Mesenchymal stem cell (in vitro differentiated cells and primary cell): ENCODE results near the gene AOAH.
"Not testable (repeated sequence)": the region's sequence is repeated elsewhere in the genome, so short reads cannot be mapped to it uniquely, and the experiment has no call there.

Experiments
- DNase-seq: peaks from one replicate; pipeline ENCODE4 v3.0.0-alpha.2; 2013
- H2AFZ ChIP-seq: one replicate; pipeline ENCODE4 v1.6.1; 2013; ENCODE audit warnings: low read depth, mild to moderate bottlenecking, control low read depth, inconsistent platforms, low read length, moderate library complexity
- H2AK5ac ChIP-seq: 2 replicates; pipeline ENCODE4 v1.6.1; 2013; ENCODE audit warnings: low read length, moderate library complexity, mild to moderate bottlenecking, inconsistent platforms; ENCODE audit not compliant: severe bottlenecking
- H2BK120ac ChIP-seq: one replicate; pipeline ENCODE4 v1.6.1; 2013; ENCODE audit warnings: low read depth, mild to moderate bottlenecking, inconsistent platforms, low read length, moderate library complexity
- H2BK12ac ChIP-seq, 2 experiments: one replicate each; pipeline ENCODE4 v1.6.1; 2013; ENCODE audit warnings: inconsistent platforms in 2 of 2, low read length in 2 of 2, mild to moderate bottlenecking in 2 of 2, moderate library complexity in 2 of 2, control low read depth in 1 of 2
- H2BK15ac ChIP-seq: one replicate; pipeline ENCODE4 v1.6.1; 2013; ENCODE audit warnings: mild to moderate bottlenecking, low read depth, inconsistent platforms; ENCODE audit not compliant: poor library complexity, severe bottlenecking
- H2BK5ac ChIP-seq: 2 replicates; pipeline ENCODE4 v1.6.1; 2013; ENCODE audit warnings: low read depth, mild to moderate bottlenecking, low read length, control low read depth, inconsistent platforms; ENCODE audit not compliant: poor library complexity, severe bottlenecking
- H3K14ac ChIP-seq, 2 experiments: one replicate each; pipeline ENCODE4 v1.6.1; 2013; ENCODE audit warnings: inconsistent platforms in 2 of 2, low read length in 2 of 2, control low read depth in 1 of 2, mild to moderate bottlenecking in 1 of 2, moderate library complexity in 1 of 2
- H3K18ac ChIP-seq, 2 experiments: one replicate each; pipeline ENCODE4 v1.6.1; 2013; ENCODE audit warnings: inconsistent platforms in 2 of 2, low read length in 2 of 2, control low read depth in 1 of 2, low read depth in 1 of 2, mild to moderate bottlenecking in 1 of 2
- H3K23ac ChIP-seq, 2 experiments: one replicate each; pipeline ENCODE4 v1.6.1; 2013; ENCODE audit warnings: inconsistent platforms in 2 of 2, low read length in 2 of 2, mild to moderate bottlenecking in 2 of 2, moderate library complexity in 2 of 2, control low read depth in 1 of 2
- H3K27ac ChIP-seq: 2 replicates; pipeline ENCODE4 v1.5.1; 2013; ENCODE audit warnings: mild to moderate bottlenecking, moderate library complexity, low read length, control low read depth, inconsistent platforms; ENCODE audit not compliant: poor library complexity, severe bottlenecking
- H3K27me3 ChIP-seq, 2 experiments: 2 replicates each; pipeline versions ENCODE4 v1.6.1 to v1.7.0; 2013; ENCODE audit warnings: low read length in 2 of 2, mild to moderate bottlenecking in 2 of 2, moderate library complexity in 2 of 2, control low read depth in 1 of 2, inconsistent platforms in 1 of 2; ENCODE audit not compliant: control insufficient read depth in 1 of 2, insufficient read depth in 1 of 2
- H3K36me3 ChIP-seq, 2 experiments: 2 replicates each; pipeline versions ENCODE4 v1.6.1 to v1.7.0; 2013; ENCODE audit warnings: low read length in 2 of 2, control low read depth in 1 of 2, inconsistent platforms in 1 of 2, low read depth in 1 of 2, mild to moderate bottlenecking in 1 of 2; ENCODE audit not compliant: insufficient read depth in 2 of 2, control insufficient read depth in 1 of 2
- H3K4ac ChIP-seq, 2 experiments: one replicate each; pipeline ENCODE4 v1.6.1; 2013; ENCODE audit warnings: inconsistent platforms in 2 of 2, low read length in 2 of 2, mild to moderate bottlenecking in 2 of 2, moderate library complexity in 2 of 2, control low read depth in 1 of 2, low read depth in 1 of 2
- H3K4me1 ChIP-seq: 2 replicates; pipeline ENCODE4 v1.6.1; 2013; ENCODE audit warnings: low read depth, low read length, control low read depth; ENCODE audit not compliant: control insufficient read depth, insufficient read depth
- H3K4me2 ChIP-seq: 2 replicates; pipeline ENCODE4 v1.6.1; 2013; ENCODE audit warnings: low read length, mild to moderate bottlenecking, inconsistent platforms; ENCODE audit not compliant: poor library complexity, severe bottlenecking
- H3K4me3 ChIP-seq, 2 experiments: 2 replicates each; pipeline versions ENCODE4 v1.5.1 to v1.7.0; 2013; ENCODE audit warnings: low read length in 2 of 2, mild to moderate bottlenecking in 2 of 2, control low read depth in 1 of 2, low read depth in 1 of 2; ENCODE audit not compliant: insufficient read depth in 1 of 2
- H3K79me1 ChIP-seq: replicated peaks from 2 replicates; pipeline ENCODE4 v1.6.1; 2013; ENCODE audit warnings: mild to moderate bottlenecking, control low read depth, low read length, inconsistent platforms; ENCODE audit not compliant: poor library complexity, severe bottlenecking
- H3K9ac ChIP-seq: 2 replicates; pipeline ENCODE4 v1.7.0; 2013; ENCODE audit warnings: mild to moderate bottlenecking, low read length, moderate library complexity
- H3K9me3 ChIP-seq: 2 replicates; pipeline ENCODE4 v1.7.0; 2013; ENCODE audit warnings: mild to moderate bottlenecking, low read length; ENCODE audit not compliant: control insufficient read depth
- H4K8ac ChIP-seq: one replicate; pipeline ENCODE4 v1.6.1; 2013; ENCODE audit warnings: inconsistent platforms, mild to moderate bottlenecking, low read length, moderate library complexity
- H4K91ac ChIP-seq: one replicate; pipeline ENCODE4 v1.6.1; 2013; ENCODE audit warnings: mild to moderate bottlenecking, low read length, inconsistent platforms
- WGBS: methylation state at CpG from one replicate; pipeline ENCODE4 v1.1.7; 2013; ENCODE audit warnings: mixed read lengths; 5-methylcytosine and 5-hydroxymethylcytosine counted together

Gene AOAH

DNA sequence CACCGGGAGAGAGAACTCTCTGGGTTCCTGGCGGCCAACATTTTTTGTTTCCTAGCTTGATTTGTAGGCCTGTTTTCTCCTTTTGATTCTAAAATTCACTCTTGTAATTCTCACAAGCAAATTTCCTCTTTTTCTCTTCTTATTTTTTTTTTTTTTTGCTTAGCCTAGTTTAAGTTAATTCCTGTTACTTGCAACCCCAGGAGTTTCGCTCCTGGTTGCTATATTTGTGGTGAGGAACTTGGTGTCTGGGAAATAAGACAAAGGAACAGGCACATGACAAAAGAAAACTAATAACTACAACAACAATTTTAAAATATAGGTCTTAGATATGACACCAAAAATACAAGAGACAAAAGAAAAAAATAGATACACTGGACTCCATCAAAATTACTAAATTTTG is 6.7 kb downstream of the AOAH start:
- Histone ChIP-seq H3K4me3 (no peak overlapping the region), H3K23ac (no peak overlapping the region), H3K36me3 (no peaks in the 10 kb centered on the region), H3K27ac (no peak overlapping the region), H2BK15ac (no peak overlapping the region), H3K18ac (no peak overlapping the region), H2AFZ (no peak overlapping the region), H3K9ac (no peak overlapping the region), H3K9me3 (no peaks in the 10 kb centered on the region), H2BK120ac (no peak overlapping the region), H3K14ac (no peak overlapping the region), H2BK12ac (no peak overlapping the region), H4K91ac (no peak overlapping the region), H3K27me3 (no peaks in the 10 kb centered on the region), H2AK5ac (no peak overlapping the region), H3K4me1 (no peaks in the 10 kb centered on the region), H2BK5ac (no peak overlapping the region), H3K4me2 (no peak overlapping the region), H3K4ac (no peak overlapping the region), H4K8ac (no peak overlapping the region), H3K79me1 (no peaks in the 10 kb centered on the region)
- no peak for DNase-seq
- WGBS = 100% methylated on average over 2 of the region's 3 CpGs

DNA sequence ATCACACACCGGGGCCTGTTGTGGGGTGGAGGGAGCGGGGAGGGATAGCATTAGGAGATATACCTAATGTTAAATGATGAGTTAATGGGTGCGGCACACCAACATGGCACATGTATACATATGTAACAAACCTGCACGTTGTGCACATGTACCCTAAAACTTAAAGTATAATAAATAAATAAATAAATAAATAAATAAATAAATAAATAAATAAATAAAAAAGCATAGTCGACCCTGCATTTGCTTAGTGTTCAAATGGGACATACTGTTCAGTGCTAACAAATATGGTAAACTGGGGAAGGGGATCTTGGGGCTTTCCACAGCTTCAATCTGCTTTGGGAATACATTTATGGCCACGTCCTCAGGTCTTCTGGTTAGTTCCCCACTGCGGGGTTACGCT is 7.5 kb downstream of the AOAH start:
- H2BK120ac ChIP-seq, H4K8ac ChIP-seq, H3K23ac ChIP-seq, H3K4ac ChIP-seq, H3K9me3 ChIP-seq, H3K4me1 ChIP-seq, H3K4me3 ChIP-seq, H3K36me3 ChIP-seq, H3K27ac ChIP-seq, H4K91ac ChIP-seq, DNase-seq, H3K18ac ChIP-seq, H3K79me1 ChIP-seq, H3K27me3 ChIP-seq, H3K14ac ChIP-seq, H3K4me2 ChIP-seq, H2BK5ac ChIP-seq, H2AFZ ChIP-seq, H3K9ac ChIP-seq, H2BK15ac ChIP-seq, H2BK12ac ChIP-seq, H2AK5ac ChIP-seq: not testable (repeated sequence)
- 78% methylated on average over 3 of the region's 8 CpGs for WGBS

DNA sequence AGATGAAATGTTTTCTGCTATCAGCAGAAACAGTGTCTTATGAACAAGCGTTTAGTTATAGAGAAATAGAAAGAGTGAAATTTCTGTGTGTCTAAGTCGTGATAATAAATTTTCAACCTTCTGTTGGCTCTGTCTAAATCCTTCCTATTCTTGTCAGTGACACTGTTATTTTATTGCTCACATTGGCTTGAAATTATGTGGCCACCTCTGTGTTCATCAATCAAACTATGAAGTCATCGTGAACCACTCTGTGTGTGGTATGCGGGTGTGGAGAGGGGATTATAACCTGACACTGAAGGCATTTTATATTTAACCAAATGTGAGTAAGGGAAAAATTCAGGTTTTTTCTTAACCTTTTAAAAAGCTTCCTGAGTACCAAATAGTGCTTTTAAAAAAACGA is 12.3 kb downstream of the AOAH start:
- no peaks in the 10 kb centered on the region for H3K27me3 ChIP-seq
- no peak overlapping the region for H3K4ac ChIP-seq
- H2BK120ac ChIP-seq = no peak overlapping the region
- H4K8ac ChIP-seq = no peak overlapping the region
- DNase-seq = no peak
- H2BK15ac ChIP-seq = no peak overlapping the region
- no peak overlapping the region for H3K14ac ChIP-seq
- no peak overlapping the region for H2AK5ac ChIP-seq
- H3K4me3 ChIP-seq = no peak overlapping the region
- H3K79me1 ChIP-seq = no peaks in the 10 kb centered on the region
- WGBS = 90% methylated on average over 3 of the region's 5 CpGs
- no peaks in the 10 kb centered on the region for H3K9me3 ChIP-seq
- H2BK5ac ChIP-seq = no peak overlapping the region
- no peak overlapping the region for H3K4me2 ChIP-seq
- H4K91ac ChIP-seq = no peak overlapping the region
- H3K9ac ChIP-seq = no peak overlapping the region
- no peaks in the 10 kb centered on the region for H3K36me3 ChIP-seq
- no peak overlapping the region for H2AFZ ChIP-seq
- peaks cover 2% of the 10 kb centered on the region for H3K4me1 ChIP-seq
- H2BK12ac ChIP-seq = no peak overlapping the region
- no peak overlapping the region for H3K27ac ChIP-seq
- no peak overlapping the region for H3K23ac ChIP-seq
- H3K18ac ChIP-seq = no peak overlapping the region

DNA sequence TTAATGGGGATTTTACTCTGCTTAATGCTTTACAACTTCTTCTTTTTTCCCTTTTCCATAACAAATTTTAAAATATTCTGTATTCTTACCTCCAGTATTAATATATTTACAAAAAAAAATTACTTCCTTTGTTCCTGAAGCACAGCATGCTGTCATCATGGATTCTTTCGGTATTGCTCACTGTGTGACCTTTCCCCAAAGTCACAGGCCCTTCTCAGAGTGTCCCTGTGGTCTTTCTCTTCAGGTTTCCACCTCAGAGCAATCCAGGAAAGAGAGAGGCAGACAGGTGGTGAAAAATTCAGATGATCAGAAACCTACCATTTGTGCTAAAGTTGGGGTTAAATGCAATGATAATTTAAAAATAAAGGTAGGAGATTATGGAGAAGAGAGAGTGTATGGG is 13.0 kb downstream of the AOAH start:
- Histone ChIP-seq H3K14ac (no peak overlapping the region), H3K4me2 (no peak overlapping the region), H3K9me3 (no peaks in the 10 kb centered on the region), H3K27ac (no peak overlapping the region), H3K36me3 (no peaks in the 10 kb centered on the region), H3K27me3 (no peaks in the 10 kb centered on the region), H3K18ac (no peak overlapping the region), H3K4ac (no peak overlapping the region), H3K23ac (no peak overlapping the region), H3K4me3 (no peak overlapping the region), H3K79me1 (no peaks in the 10 kb centered on the region), H2AFZ (no peak overlapping the region), H2BK15ac (no peak overlapping the region), H2BK12ac (no peak overlapping the region), H2BK5ac (no peak overlapping the region), H3K4me1 (peaks cover 2% of the 10 kb centered on the region), H4K8ac (no peak overlapping the region), H4K91ac (no peak overlapping the region), H2BK120ac (no peak overlapping the region), H3K9ac (no peak overlapping the region), H2AK5ac (no peak overlapping the region)
- 70% methylated on average over 1 of the region's 1 CpG for WGBS
- no peak for DNase-seq
